Measurements from ENCODE around the gene PCED1B.
A peak's percentile ranks its signal among the peaks of the same experiment; 100 is the strongest.
"Not testable (repeated sequence)": the region's sequence is repeated elsewhere in the genome, so short reads cannot be mapped to it uniquely, and the experiment has no call there.

The PCED1B gene, protein sequence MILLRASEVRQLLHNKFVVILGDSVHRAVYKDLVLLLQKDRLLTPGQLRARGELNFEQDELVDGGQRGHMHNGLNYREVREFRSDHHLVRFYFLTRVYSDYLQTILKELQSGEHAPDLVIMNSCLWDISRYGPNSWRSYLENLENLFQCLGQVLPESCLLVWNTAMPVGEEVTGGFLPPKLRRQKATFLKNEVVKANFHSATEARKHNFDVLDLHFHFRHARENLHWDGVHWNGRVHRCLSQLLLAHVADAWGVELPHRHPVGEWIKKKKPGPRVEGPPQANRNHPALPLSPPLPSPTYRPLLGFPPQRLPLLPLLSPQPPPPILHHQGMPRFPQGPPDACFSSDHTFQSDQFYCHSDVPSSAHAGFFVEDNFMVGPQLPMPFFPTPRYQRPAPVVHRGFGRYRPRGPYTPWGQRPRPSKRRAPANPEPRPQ

DNA sequence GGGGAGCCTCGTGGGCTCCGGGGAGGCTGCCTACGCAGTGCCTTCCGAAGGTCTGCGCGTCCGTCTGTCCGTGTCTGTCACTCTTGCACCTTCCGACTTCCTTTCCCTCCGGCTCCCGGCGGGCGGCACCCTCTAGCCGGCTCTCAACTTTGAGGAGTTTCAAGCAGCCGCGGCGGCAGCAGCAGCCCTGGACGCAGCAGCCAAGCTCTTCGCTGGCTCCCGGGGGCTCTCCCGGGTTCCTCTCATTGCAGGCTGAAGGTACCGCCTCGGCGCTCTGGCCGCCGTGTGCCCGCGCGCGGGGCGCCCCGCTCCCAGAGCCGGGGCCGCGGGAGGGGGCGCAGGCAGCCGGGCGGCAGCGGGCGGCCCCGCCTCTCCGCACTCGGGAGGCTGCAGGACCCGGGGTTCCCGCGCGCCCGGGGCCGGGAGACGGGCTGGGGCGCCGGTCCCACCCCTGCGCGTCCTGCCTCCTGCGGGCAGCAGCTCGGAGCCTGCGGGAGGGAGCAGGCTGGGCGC is at the start of gene PCED1B, which contains the start of gene AMIGO2:
Gene PCED1B (plus strand): TSS at position 154 of the 513 bp plus-strand sequence. CDS start 155,443 bp downstream, outside the sequence.
Gene AMIGO2 (minus strand): TSS at position 492 of the 513 bp plus-strand sequence. CDS start 957 bp downstream, outside the sequence.
- DNase-seq (ENCODE audit: low read depth in 3 of 3, low spot score in 1 of 3) = peak; percentile 30 to 52 (median 48)

DNA sequence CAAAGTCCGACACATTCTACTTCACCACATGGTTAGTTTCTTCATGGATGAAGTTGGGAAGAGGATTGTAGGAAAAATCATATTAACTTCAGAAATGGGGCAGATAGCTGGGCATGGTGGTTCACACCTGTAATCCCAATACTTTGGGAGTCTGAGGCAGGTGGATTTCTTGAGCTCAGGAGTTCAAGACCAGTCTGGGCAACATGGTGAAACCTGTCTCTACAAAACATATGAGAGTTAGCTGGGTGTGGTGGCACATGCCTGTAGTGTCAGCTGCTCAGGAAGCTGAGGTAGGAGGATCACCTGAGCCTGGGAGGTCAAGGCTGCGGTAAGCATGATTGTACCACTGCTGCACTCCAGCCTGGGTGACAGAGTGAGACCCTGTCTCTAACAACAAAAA is 49.5 kb upstream of the PCED1B start:
- no peak for DNase-seq (ENCODE audit: low read depth in 3 of 3, low spot score in 1 of 3)

DNA sequence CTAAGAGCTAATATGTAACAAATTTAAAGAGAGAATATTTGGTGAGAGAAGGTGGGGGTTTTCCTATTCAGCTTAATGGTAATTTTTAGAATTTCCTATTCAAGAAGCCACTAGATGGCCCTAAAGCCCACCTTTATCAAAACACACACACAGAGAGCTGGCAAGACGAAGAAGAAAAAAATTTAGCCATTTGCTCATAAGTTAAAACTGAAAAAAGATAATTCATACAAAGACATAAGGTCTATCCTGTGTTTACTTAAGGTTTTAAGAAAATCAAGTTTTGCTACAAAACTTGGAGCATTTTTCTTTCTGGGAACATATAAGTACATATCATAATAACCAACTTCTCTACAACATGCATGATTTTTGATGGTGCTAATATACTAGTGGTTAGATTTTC is 46.8 kb upstream of the PCED1B start:
- no peak for DNase-seq (ENCODE audit: low read depth in 3 of 3, low spot score in 1 of 3)

DNA sequence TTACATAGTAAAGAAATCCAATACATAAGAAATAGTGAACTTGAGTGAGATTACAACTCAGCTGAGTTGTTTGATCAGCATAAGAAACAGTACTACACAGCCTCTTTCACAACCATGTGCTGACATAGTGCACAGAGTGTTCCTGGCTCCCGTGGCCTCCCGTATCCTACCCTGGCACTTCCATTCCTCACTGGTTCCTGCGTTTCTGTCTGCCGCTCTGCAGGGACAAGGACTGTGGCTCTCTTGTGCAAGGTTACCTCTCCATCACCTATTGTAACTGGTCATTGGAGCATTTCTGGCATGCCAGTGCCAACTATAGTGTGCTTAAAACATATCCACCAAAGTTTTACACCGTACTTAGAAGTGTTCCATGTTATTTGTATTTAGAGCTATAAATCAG is 46.3 kb upstream of the PCED1B start:
- no peak for DNase-seq (ENCODE audit: low read depth in 3 of 3, low spot score in 1 of 3)

DNA sequence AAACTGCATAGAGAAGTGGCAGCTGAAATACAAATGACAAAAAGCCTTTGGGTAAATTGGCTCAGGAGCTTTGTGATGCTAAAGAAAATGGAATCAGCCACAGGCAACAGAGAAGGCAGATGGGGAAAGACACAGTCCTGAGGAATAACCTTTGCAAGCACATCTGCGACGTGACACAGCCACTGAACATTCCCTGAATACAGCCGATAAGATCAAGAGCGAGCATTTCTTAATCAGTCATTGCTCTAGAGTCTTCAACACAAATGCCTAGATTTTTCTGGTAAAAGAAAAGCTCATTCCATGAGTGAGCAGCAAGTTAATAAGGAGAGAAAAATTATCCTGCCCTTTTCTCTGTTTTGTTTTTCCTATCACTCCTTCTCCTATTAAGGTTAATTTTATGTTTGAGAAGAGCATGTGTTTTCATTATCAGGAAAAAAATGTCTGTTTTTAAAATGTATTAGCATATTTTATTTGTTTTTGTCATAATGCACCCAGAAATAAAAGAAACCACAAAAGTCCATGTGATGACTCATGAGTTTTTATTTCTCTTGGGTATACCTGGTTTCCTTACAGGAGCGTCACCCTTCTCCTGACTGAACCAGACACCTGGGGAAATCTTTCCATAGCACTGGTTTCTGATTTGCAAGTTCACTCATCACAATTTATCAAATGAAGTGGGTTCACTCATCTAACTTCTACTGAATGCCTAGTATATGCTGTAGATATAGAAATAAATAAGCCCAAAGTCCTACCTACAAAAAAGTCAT is 45.4 kb upstream of the PCED1B start:
- no peak for DNase-seq (ENCODE audit: low read depth in 3 of 3, low spot score in 1 of 3)

DNA sequence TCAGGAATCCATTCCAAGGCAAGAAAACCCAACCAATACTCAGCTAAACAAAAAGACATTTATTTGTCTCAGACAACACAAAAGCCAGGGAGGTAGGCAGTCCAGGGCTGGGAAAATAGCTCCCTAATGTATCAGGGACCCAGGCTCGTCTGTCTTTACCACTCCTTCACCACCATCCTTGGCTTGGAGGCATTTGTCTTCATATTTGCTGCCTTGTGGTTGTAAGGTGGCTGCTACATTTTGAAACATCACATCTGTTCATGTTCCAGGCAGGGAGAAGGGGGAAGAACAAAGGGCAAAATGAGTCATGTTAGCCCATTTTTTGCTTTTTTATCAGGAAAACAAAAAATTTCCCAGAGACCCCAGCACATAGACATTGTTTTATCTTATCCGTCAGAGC is 44.8 kb upstream of the PCED1B start:
- no peak for DNase-seq (ENCODE audit: low read depth in 3 of 3, low spot score in 1 of 3)

DNA sequence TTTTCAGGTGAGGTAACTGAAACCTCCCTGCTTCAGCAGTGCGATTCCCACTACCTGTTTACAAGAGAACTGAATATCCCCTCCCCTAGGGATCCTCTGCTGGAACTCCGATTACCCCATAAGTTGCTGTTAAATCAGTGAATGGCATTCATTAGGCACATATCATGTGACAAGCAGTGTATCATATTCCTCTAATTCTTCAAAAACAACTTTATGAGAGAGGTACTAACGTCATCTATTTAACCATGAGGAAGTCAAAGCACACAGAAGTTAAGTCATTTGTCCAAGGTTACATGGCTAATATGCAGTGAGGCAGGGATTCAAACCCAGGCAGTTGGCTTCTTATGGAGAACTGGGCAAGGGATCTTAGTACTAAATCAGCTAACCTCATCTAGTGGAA is 43.9 kb upstream of the PCED1B start:
- no peak for DNase-seq (ENCODE audit: low read depth in 3 of 3, low spot score in 1 of 3)

DNA sequence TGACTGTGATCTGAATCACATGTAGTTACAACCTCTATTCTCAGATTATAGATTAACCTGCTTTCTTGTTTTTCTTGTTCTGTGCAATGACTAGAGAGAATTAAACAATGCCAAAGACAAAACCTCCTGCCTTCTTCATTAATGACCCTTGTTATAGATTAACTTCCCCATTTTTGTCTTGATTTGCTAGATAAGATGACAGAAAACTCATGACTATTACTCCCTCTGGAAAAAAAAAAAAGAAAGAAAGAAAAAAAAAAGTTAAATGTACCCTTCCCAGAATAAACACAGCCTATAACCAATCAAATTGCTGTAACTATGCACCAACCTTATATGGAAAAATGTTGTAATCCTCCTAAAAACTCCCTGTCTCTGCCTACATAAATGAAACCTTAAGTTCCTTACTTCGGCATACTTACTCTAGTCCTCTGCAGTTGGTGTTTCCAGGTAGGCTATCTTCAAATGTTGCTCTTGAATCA is 41.1 kb upstream of the PCED1B start:
- DNase-seq (ENCODE audit: low read depth in 3 of 3, low spot score in 1 of 3) = no peak

DNA sequence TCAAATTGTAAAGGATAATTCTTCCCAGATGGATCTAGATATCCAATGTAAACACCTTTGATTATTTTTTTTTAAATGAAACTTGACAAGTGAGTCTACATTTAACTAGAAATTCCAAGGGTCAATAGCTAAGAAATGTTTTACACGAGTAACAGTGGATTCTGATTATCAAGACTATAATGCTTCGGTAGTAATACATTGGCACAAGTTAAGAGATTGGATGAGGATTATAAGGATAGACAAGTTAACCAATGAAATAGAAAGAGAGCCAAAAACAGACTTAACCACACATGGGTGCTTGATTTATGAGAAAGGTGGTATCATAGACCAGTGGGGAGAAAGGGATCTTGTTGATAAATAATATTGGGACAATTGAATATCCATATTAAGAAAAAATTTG is 40.3 kb upstream of the PCED1B start:
- DNase-seq (ENCODE audit: low read depth in 3 of 3, low spot score in 1 of 3) = no peak

DNA sequence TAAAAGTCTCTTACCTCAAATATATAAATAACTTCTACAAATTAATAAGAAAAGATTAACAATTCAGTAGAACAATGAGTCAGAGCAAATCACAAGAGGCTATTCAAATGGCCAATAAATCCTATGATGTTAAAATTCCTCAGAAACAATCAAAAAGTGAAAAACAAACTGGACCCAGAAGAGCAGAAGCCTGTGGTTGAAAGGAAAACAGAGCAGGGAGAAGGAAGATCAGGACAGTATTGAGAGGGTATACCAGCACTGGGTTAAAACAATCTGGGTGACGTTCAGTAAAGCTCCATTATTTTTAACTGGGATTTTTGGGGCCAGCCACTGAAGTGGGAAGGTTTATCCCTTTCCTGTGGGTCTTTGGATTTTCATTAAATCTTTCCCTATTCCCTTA is 39.7 kb upstream of the PCED1B start:
- no peak for DNase-seq (ENCODE audit: low read depth in 3 of 3, low spot score in 1 of 3)

DNA sequence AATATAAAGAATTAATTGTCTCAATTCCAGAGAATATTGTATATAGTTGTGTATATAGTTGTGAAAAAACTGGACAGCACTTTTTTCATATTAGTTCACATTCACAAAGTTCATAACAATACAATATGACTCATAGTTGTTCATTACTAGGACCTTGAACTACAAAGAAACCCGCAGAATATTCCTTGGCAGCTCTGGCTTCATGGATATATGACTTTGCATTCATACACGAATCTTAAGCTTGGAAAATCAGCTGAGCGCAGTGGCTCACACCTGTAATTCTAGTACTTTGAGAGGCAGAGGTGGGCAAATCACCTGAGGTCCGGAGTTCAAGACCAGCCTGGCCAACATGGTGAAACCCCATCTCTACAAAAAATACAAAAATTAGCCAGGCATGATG is 38.1 kb upstream of the PCED1B start:
- DNase-seq (ENCODE audit: low read depth in 3 of 3, low spot score in 1 of 3) = no peak

DNA sequence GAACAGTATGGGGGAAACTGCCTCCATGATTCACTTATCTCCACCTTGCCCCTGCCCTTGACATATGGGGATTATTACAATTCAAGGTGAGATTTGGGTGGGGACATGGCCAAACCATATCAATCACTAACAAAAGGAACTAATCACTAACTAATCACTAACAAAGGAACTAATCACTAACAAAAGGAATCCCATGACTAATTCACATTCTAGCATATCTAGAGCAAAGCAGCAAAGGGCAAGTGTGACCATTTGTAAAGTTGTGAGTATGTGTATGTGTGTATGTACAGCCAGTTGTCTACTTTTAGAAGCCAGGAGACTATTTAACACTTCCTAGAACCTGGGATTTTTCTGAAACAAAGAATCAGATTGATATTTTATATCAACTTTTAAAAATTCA is 30.9 kb upstream of the PCED1B start:
- DNase-seq (ENCODE audit: low read depth in 3 of 3, low spot score in 1 of 3) = no peak

DNA sequence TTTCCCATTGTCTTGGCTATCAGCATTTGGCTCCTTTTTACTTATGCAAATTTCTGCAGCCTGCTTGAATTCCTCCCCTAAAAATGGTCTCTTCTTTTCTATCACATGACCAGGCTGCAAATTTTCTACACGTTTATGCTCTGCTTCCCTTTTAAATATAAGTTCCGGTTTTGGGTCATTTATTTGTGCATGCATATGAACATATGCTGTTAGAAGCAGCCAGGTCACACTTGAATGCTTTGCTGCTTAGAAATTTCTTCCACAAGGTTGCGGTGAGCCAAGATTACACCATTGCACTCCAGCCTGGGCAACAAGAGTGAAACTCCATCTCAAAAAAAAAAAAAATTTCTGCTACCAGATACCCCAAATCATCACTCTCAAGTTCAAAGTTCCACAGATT is 28.1 kb upstream of the PCED1B start:
- not testable (repeated sequence) for DNase-seq (ENCODE audit: low read depth in 3 of 3, low spot score in 1 of 3)

DNA sequence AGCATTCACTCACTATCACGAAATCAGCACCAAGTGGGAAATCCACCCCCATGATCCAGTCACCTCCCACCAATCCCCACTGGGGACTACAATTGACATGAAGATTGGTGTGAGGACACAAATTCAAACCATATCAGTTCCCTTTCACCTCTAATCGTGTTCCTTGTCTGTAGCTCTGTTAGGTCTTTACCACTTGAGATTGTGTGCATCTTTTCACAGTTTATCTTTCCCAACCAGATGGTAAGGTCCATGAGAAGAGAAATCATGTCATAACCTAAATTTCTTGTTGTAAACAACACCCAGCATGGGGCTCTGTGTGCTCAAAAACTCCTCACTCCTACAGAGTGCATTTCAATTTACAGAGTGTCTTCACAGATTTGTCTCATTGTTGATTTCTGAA is 27.1 kb upstream of the PCED1B start:
- no peak for DNase-seq (ENCODE audit: low read depth in 3 of 3, low spot score in 1 of 3)

DNA sequence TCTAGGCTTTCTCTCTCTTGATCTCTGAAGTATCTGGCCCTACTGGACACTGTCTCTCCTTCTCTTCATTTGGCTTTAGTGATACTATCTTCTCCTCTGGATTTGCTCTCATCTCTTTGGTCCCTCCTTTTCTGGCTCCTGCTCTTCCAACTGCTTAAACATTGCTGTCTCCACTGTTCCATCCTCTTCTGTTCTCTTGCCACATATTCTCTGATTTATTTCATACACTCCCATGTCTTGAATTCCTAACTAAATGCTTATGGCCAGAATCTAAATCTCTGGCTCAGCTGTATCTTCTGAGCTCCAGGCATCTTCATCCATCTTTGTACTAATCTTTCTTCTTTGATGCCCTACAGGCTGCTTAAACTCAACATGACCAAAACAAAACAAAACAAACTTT is 25.5 kb upstream of the PCED1B start:
- DNase-seq (ENCODE audit: low read depth in 3 of 3, low spot score in 1 of 3) = no peak

DNA sequence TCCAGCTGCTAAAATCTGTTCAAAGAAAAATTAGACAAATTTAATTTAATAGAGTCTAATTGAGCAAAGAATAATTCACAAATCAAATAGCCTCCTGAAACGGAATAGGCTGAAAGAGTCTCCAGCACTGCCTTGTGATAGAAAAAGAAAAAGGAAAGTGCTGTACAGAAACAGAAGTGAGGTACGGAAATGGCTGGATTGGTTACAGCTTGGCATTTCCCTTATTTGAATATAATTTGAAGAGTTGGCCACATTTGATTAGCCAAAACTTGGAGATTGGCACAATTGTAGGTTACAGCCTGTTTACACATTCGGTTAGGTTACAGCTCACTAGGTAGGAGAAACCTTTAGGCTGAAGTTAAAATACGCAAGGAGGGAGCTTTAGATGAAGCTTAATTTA is 24.8 kb upstream of the PCED1B start:
- DNase-seq (ENCODE audit: low read depth in 3 of 3, low spot score in 1 of 3) = no peak

DNA sequence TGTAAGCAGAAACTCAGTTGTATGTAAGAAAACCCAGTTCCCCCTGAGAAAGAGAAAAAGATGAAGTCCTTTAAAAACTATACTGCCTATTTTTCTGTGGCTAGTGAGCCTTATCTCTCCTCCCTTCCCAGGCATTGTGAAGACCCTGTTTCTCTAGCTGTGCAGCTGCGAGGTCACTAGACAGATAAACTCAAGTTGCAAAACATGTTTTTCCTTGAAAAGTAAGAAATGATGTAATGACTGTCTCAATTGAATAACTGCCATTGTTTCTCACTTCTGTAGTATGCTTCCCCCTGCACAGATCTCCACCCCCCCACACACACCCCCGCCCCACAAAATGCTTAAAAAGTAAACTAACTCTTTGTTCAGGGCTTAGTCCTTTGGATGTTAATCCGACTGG is 23.6 kb upstream of the PCED1B start:
- not testable (repeated sequence) for DNase-seq (ENCODE audit: low read depth in 3 of 3, low spot score in 1 of 3)

DNA sequence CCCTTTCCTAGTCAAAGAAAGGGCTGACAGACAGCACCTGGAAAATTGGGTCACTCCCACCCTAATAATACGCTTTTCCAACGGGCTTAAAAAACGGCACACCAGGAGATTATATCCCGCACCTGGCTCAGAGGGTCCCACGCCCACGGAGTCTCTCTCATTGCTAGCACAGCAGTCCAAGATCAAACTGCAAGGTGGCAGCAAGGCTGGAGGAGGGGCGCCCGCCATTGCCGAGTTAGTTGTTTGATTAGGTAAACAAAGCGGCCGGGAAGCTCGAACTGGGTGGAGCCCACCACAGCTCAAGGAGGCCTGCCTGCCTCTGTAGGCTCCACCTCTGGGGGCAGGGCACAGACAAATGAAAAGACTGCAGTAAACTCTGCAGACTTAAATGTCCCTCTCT is 22.5 kb upstream of the PCED1B start:
- not testable (repeated sequence) for DNase-seq (ENCODE audit: low read depth in 3 of 3, low spot score in 1 of 3)

DNA sequence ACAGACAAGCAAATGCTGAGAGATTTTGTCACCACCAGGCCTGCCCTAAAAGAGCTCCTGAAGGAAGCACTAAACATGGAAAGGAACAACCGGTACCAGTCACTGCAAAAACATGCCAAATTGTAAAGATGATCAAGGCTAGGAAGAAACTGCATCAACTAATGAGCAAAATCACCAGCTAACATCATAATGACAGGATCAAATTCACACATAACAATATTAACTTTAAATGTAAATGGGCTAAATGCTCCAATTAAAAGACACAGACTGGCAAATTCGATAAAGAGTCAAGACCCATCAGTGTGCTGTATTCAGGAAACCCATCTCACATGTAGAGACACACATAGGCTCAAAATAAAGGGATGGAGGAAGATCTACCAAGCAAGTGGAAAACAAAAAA is 20.8 kb upstream of the PCED1B start:
- not testable (repeated sequence) for DNase-seq (ENCODE audit: low read depth in 3 of 3, low spot score in 1 of 3)

DNA sequence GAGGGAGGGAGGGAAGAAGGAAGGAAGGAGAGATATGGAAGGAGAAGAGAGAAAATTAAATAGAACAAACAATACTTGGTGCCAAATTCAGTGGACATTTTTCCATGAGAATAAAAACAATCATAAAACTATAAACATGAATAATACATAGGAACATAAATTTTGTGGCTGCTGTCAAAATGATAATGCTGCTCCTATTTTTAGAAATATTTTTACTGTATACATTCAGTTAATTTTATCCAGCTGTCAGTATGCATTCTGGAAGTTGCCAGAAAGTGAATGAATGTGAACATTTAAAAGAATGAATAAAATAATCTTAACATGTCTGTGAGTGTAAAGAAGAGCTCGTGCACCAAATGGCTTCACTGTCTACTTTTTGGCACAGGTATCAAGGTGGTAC is 13.9 kb upstream of the PCED1B start:
- DNase-seq (ENCODE audit: low read depth in 3 of 3, low spot score in 1 of 3) = no peak

DNA sequence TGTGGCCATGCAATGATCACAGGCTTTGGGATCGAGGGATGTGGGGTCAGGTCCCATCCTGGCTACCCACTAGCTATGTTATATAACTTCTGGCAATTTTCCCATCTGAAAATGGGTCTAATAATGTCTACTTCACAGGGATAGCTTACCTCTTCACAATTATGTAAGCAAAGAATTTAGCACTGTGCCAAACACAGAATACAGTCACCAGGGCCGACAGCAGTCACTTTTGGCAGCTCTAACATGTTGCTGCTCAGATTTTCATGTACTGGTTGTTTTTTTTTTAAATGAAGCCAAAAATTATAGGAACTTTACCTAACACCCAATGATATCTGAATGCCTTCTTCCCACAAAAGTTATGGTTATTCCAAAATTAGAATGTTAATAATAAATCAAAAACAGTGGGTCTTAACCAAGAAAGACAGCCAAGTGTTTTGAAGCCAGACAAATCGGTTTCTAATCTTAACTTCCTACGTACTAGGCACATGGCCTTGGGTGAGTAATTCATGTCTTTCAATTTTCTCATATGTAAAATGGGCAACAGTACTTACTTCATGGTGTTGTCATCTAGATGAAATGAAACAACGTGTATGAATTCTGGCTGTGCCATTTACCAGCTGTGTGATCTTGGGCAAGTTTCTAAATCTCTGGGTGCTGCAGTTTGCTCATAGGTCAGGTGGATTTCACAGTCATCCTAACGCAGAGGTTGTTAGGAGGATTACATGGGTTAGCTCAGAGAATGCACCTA is 13.0 kb upstream of the PCED1B start:
- no peak for DNase-seq (ENCODE audit: low read depth in 3 of 3, low spot score in 1 of 3)
